ENCODE data around the gene MGRN1. TPM values are rescaled to one million over a fixed set of nuclear protein-coding genes. Genes with fewer than 3 reads are reported as not detected.
A peak's percentile ranks its signal among the peaks of the same experiment; 100 is the strongest.

MGRN1 gene
- total RNA-seq, 5 donors from 2014 or later (not counting 1 experiment from before 2014, with no cell fraction given), result 63.1 to 76.8 (median 72.2) TPM

DNA sequence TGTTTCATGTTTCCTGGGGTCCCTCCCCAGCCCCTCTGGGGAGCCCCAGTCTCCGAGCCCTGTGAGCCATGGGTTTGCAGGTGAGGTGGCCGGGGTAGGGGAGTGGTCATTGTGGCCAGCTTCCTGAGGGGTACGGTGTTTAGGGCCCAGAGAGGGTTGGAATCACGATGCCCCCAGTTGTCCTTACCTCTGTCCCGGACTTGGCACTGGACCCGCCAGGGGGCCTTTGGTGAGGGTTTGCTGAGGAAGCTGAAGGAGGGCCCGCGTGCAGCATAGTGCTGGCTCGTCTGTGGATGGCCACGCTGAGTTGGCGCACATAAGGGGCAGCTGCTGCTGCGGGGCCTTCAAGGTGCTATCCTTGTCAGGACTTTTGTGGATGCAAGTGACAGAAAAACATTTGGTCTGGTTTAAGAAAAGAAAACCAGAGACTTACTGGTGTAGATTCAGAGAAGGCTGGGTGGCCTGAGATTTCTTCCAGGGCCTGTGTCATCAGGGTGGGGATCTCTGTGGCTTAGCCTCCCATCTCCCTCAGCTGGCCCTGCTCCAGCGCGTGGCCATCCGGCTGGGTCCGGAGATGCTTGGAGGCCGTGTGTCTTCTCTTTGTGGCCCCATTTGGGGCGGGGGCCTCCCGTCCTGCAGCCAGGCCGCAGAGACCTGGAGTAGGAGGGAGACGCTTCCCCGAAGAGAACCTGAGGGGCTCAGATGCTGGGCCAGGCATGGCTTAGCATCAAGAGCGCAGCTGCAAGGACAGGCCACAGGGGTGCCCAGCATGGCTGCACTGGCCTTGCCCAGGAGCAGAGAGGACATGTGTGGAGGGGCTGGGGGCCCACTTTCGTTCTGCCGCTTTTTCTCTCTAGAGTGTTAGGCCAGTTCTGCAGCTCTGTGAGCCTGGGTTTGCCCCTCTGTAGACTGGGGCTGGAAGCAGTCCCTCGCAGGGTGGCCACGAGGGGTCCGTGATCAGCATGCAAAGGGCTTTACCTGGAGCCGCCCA lies 35.0 kb downstream of the MGRN1 start:
- peaks cover 9 to 20% of the 10 kb centered on the region in 2 donors for H3K36me3 ChIP-seq (ENCODE audit: control insufficient read depth in 2 of 2, extremely low read depth in 1 of 2, insufficient read depth in 1 of 2, low read length in 1 of 2)
- CTCF ChIA-PET, result interaction anchor here in 1 of 2 donors (1.3 kb wide), 1 partner anchor 35 kb away, joined by 4 read pairs; the partner anchor contains the start of gene MGRN1
- 95% methylated on average over 22 of the region's 29 CpGs for WGBS (ENCODE audit: insufficient coverage)

DNA sequence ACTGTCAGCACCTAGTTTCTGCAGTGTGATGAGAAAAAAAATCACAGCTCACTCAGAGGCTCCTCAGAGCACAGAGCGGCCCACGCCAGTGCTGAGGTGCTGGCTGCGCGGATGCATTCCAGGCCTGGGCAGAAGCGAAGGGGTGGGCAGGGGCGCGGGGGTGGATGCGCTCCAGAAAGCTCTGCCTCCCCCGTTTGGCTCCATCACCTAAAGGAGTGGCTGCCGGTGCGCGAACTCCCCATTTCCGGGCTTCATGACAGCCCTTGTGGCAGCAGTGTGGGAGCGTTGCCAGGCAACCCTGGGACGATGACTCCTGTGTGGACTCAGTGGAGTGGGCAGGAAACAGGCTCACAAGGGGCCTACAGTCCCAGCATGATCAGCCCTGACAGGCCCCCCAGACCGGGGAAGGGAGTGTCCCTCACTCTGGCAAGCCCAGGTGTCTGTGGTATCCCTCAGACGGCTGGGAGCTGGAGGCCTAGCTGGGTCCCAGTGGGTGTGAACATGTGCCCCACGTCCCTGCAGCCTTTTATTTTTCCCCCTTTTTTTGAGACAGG lies 35.9 kb downstream of the MGRN1 start:
- Mint-ChIP-seq H3K4me3 (peak overlapping the region in 1 of 3 donors; percentile 61), H3K4me1 (peaks cover 63 to 68% (median 65%) of the 10 kb centered on the region in 3 donors)
- ATAC-seq (replicated peaks in 1 of 4), result peak; percentile 29 to 77 (median 44)

More for the DNA sequence above, 35.0 kb downstream of the MGRN1 start:
- peaks cover 57 to 60% (median 59%) of the 10 kb centered on the region in 3 donors for H3K4me1 Mint-ChIP-seq
- H3K4me1 ChIP-seq (ENCODE audit: control insufficient read depth in 1 of 2, extremely low read depth in 1 of 2, insufficient read depth in 2 of 2, low read length in 2 of 2), result peaks cover 21 to 63% of the 10 kb centered on the region in 2 experiments
- no peaks in the 10 kb centered on the region for H3K9me3 Mint-ChIP-seq
- H3K4me3 ChIP-seq (ENCODE audit: control insufficient read depth in 1 of 2, extremely low read depth in 1 of 2, low read length in 1 of 2), result peak overlapping the region in 1 of 2 donors; percentile 2
- H3K4me3 Mint-ChIP-seq, result peak overlapping the region in 1 of 3 donors; percentile 61
- H3K27me3 Mint-ChIP-seq, result no peaks in the 10 kb centered on the region
- DNase-seq, result no peak
- no peaks in the 10 kb centered on the region for H3K9me3 ChIP-seq
- POLR2A ChIA-PET, result interaction anchor here (0.6 kb wide), 2 partner anchors 288 to 304 kb away, joined by 3 to 4 read pairs; partner anchors contain the start of gene VASN (in 1 of the 2)
- peak overlapping the region; percentile 85 to 86 for H3K27ac Mint-ChIP-seq
- ATAC-seq (replicated peaks in 1 of 4), result no peak
- no peaks in the 10 kb centered on the region for H3K27me3 ChIP-seq (replicated peaks in 1 of 2; ENCODE audit: control insufficient read depth in 2 of 2, extremely low read depth in 1 of 2, insufficient read depth in 2 of 2, low read length in 1 of 2)
- peak overlapping the region; percentile 70 for H3K27ac ChIP-seq (ENCODE audit: low read length)
- peaks cover 5% of the 10 kb centered on the region for H3K36me3 Mint-ChIP-seq

DNA sequence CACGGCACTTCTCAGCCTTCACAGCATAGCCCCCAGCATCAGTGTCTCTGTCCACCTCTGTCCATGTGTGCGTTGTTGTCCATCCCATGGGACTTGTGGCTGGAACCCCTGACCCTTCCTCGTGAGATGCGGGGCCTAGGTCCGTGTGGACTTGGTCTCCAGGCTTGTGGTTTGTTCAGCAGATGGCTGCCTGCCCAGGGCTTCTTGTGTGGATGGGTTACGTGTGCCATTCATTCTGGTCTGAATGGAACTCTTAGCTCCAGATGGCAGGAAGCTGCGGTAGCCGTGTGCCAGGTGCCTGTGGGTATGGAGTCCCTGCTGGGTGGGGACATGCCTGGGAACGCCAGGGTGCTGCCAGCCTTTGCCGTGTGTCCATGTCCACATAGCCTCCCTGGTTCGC lies 37.0 kb downstream of the MGRN1 start:
- no peaks in the 10 kb centered on the region for H3K9me3 ChIP-seq
- H3K4me3 Mint-ChIP-seq, result peak overlapping the region in 1 of 3 donors; percentile 72
- CTCF ChIA-PET, result no interaction called here
- H3K9me3 Mint-ChIP-seq, result no peaks in the 10 kb centered on the region
- H3K36me3 ChIP-seq (ENCODE audit: control insufficient read depth in 2 of 2, extremely low read depth in 1 of 2, insufficient read depth in 1 of 2, low read length in 1 of 2), result peaks cover 3 to 7% of the 10 kb centered on the region in 2 donors
- H3K27ac ChIP-seq (ENCODE audit: low read length), result peak overlapping the region; percentile 70
- DNase-seq (no peak), ATAC-seq (replicated peaks in 1 of 4) (no peak)
- WGBS (ENCODE audit: insufficient coverage), result 83% methylated on average over 11 of the region's 11 CpGs
- H3K4me3 ChIP-seq (ENCODE audit: control insufficient read depth in 1 of 2, extremely low read depth in 1 of 2, low read length in 1 of 2), result no peak overlapping the region
- POLR2A ChIA-PET, result no interaction called here
- H3K27me3 ChIP-seq (replicated peaks in 1 of 2; ENCODE audit: control insufficient read depth in 2 of 2, extremely low read depth in 1 of 2, insufficient read depth in 2 of 2, low read length in 1 of 2), result no peaks in the 10 kb centered on the region
- peak overlapping the region; percentile 31 to 86 for H3K27ac Mint-ChIP-seq
- H3K4me1 ChIP-seq (ENCODE audit: control insufficient read depth in 1 of 2, extremely low read depth in 1 of 2, insufficient read depth in 2 of 2, low read length in 2 of 2), result peaks cover 24 to 83% of the 10 kb centered on the region in 2 experiments
- peaks cover 63 to 77% (median 75%) of the 10 kb centered on the region in 3 donors for H3K4me1 Mint-ChIP-seq
- no peaks in the 10 kb centered on the region for H3K27me3 Mint-ChIP-seq
- no peaks in the 10 kb centered on the region for H3K36me3 Mint-ChIP-seq

More for the DNA sequence above, 35.9 kb downstream of the MGRN1 start:
- CTCF ChIA-PET, result interaction anchor here (0.7 to 1.3 kb wide), 2 partner anchors 36 to 108 kb away, joined by 4 read pairs; partner anchors contain the start of gene MGRN1 (in 1 of the 2)
- H3K36me3 ChIP-seq (ENCODE audit: control insufficient read depth in 2 of 2, extremely low read depth in 1 of 2, insufficient read depth in 1 of 2, low read length in 1 of 2), result peaks cover 9 to 12% of the 10 kb centered on the region in 2 donors
- Mint-ChIP-seq H3K36me3 (peaks cover 5% of the 10 kb centered on the region), H3K27me3 (no peaks in the 10 kb centered on the region), H3K27ac (peak overlapping the region; percentile 85 to 86), H3K9me3 (no peaks in the 10 kb centered on the region)
- POLR2A ChIA-PET, result interaction anchor here in 1 of 2 donors (0.6 kb wide), 1 partner anchor 15 kb away, joined by 5 read pairs; no protein-coding TSS in a partner anchor
- no peaks in the 10 kb centered on the region for H3K9me3 ChIP-seq
- peak in 34 of 35 experiments; percentile 33 to 82 (median 63) for DNase-seq
- H3K4me1 ChIP-seq (ENCODE audit: control insufficient read depth in 1 of 2, extremely low read depth in 1 of 2, insufficient read depth in 2 of 2, low read length in 2 of 2), result peaks cover 24 to 72% of the 10 kb centered on the region in 2 experiments
- H3K27ac ChIP-seq (ENCODE audit: low read length), result peak overlapping the region; percentile 70
- H3K27me3 ChIP-seq (replicated peaks in 1 of 2; ENCODE audit: control insufficient read depth in 2 of 2, extremely low read depth in 1 of 2, insufficient read depth in 2 of 2, low read length in 1 of 2), result no peaks in the 10 kb centered on the region
- 21% methylated on average over 15 of the region's 18 CpGs for WGBS (ENCODE audit: insufficient coverage)
- peak overlapping the region in 1 of 2 donors; percentile 2 for H3K4me3 ChIP-seq (ENCODE audit: control insufficient read depth in 1 of 2, extremely low read depth in 1 of 2, low read length in 1 of 2)

DNA sequence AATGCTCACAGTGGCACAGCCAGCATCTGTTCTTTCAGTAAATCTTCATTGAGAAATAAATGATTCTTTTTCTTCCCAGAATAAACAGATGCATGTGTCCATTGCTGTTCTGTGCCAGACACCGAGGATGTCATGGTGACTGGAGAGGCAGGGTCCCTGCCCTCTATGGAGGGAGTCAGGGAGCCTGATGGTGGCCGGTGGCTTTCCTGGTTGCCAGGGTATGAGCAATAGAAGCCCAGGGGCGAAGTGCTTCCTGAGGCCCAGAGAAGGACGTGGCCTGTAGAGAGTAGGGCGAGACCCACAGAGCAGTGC lies 38.8 kb downstream of the MGRN1 start:
- Histone ChIP-seq H3K9me3 (no peaks in the 10 kb centered on the region), H3K4me3 (ENCODE audit: control insufficient read depth in 1 of 2, extremely low read depth in 1 of 2, low read length in 1 of 2) (no peak overlapping the region), H3K27me3 (replicated peaks in 1 of 2; ENCODE audit: control insufficient read depth in 2 of 2, extremely low read depth in 1 of 2, insufficient read depth in 2 of 2, low read length in 1 of 2) (no peaks in the 10 kb centered on the region), H3K36me3 (ENCODE audit: control insufficient read depth in 2 of 2, extremely low read depth in 1 of 2, insufficient read depth in 1 of 2, low read length in 1 of 2) (peaks cover 2 to 24% of the 10 kb centered on the region in 2 donors), H3K4me1 (ENCODE audit: control insufficient read depth in 1 of 2, extremely low read depth in 1 of 2, insufficient read depth in 2 of 2, low read length in 2 of 2) (peaks cover 24 to 85% of the 10 kb centered on the region in 2 experiments), H3K27ac (ENCODE audit: low read length) (peak overlapping the region; percentile 82)
- ChIA-PET POLR2A (no interaction called here), CTCF (no interaction called here)
- Mint-ChIP-seq H3K4me1 (peaks cover 63 to 78% (median 78%) of the 10 kb centered on the region in 3 donors), H3K27ac (peak overlapping the region; percentile 95 to 98), H3K4me3 (peak overlapping the region; percentile 21 to 72 (median 21)), H3K36me3 (peaks cover 3% of the 10 kb centered on the region), H3K27me3 (no peaks in the 10 kb centered on the region), H3K9me3 (no peaks in the 10 kb centered on the region)
- 76% methylated on average over 4 of the region's 5 CpGs for WGBS (ENCODE audit: insufficient coverage)
- ATAC-seq (replicated peaks in 1 of 4) (no peak), DNase-seq (no peak)

DNA sequence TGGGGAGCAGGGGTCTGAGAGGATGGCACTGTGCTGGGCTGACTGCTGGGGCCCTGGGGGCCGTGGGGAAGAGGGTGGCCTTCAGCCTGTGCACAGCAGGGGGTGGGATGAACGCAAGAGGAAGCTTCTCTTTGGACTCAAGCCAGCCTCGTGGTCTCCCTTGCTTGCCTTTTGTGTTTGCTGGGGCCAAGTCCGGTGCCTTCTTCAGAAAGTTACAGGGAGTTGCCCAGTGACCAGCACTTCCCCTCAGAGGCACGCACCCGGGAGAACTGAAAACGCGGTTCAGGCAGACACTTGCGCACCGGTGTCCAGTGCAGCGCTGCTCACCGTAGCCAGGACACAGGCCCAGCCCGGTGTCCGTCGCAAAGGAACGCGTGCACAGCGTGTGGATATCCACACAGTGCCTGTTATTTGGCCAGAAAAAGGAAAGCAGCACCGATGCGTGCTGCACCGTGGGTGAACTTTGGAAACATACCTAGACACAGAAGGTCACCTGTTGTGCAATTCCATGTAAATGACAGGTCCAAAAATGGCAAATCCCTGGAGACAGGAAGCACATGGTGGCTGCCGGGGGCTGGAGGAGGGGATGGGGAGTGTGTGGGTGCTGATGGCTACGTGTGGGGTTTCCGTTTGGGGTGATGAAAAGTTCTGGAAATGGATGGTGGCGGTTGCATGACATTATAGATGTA lies 39.3 kb downstream of the MGRN1 start:
- H3K27me3 Mint-ChIP-seq, result no peaks in the 10 kb centered on the region
- peaks cover 24 to 80% of the 10 kb centered on the region in 2 experiments for H3K4me1 ChIP-seq (ENCODE audit: control insufficient read depth in 1 of 2, extremely low read depth in 1 of 2, insufficient read depth in 2 of 2, low read length in 2 of 2)
- peaks cover 2 to 26% of the 10 kb centered on the region in 2 donors for H3K36me3 ChIP-seq (ENCODE audit: control insufficient read depth in 2 of 2, extremely low read depth in 1 of 2, insufficient read depth in 1 of 2, low read length in 1 of 2)
- peak overlapping the region; percentile 82 for H3K27ac ChIP-seq (ENCODE audit: low read length)
- H3K9me3 ChIP-seq, result no peaks in the 10 kb centered on the region
- H3K4me3 Mint-ChIP-seq, result peak overlapping the region; percentile 21 to 72 (median 50)
- H3K4me3 ChIP-seq (ENCODE audit: control insufficient read depth in 1 of 2, extremely low read depth in 1 of 2, low read length in 1 of 2), result no peak overlapping the region
- ATAC-seq (replicated peaks in 1 of 4) (no peak), DNase-seq (peak in 2 of 35 experiments; percentile 37 to 40)
- no peaks in the 10 kb centered on the region for H3K9me3 Mint-ChIP-seq
- H3K27me3 ChIP-seq (replicated peaks in 1 of 2; ENCODE audit: control insufficient read depth in 2 of 2, extremely low read depth in 1 of 2, insufficient read depth in 2 of 2, low read length in 1 of 2), result no peaks in the 10 kb centered on the region
- H3K27ac Mint-ChIP-seq, result peak overlapping the region; percentile 95 to 98
- ChIA-PET POLR2A (no interaction called here), CTCF (no interaction called here)
- peaks cover 59 to 74% (median 73%) of the 10 kb centered on the region in 3 donors for H3K4me1 Mint-ChIP-seq
- 77% methylated on average over 23 of the region's 25 CpGs for WGBS (ENCODE audit: insufficient coverage)
- H3K36me3 Mint-ChIP-seq, result peaks cover 3% of the 10 kb centered on the region
